ENCODE data around the gene SAP30. TPM values are rescaled to one million over a fixed set of nuclear protein-coding genes. Genes with fewer than 3 reads are reported as not detected.

The SAP30 gene
- total and polyA plus RNA-seq, 2 of the 4 experiments (the other 2 are of a cell fraction): 3.8 to 11.7 TPM

DNA sequence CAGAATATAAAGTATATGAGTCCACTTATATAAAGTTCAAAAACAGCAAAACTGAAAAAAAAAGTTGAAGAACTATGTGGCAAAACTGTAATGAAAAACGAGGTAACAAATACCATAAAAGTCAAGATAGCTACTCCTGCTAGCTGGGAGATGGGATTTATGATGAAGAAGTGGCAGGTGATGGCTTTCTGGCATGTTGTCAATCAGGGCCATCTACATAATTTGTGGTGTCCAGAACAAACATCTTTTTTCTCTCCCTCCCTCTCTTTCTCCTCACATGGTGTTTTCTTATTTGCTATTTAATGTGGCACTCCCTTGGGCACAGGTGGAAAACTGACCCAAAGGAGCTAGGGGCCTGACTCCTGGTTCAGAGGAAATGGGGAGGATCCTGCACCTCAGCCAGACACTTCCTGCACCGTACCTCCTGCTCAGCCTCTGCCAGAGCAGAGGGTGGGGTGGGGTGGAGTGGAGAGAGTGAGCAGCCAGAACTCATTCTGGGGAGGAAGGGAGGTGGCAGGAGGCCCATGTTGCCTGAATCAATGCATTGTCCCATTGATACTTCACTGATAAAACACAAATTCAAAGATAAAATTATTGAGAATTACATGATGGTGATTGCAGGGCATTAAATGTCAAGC is 5.3 kb upstream of the SAP30 start:
- no peak overlapping the region for H3K4ac ChIP-seq (ENCODE audit: low read depth, low read length)

More for the DNA sequence above, 5.3 kb upstream of the SAP30 start:
- dilution Hi-C loops (cut with HindIII; ENCODE audit: low sequenced_read_pairs, unreplicated experiment) (no loop called here), intact Hi-C loops (cut with micrococcal nuclease) (no loop called here), in situ Hi-C loops (cut with MboI; ENCODE audit: low sequenced_read_pairs) (no loop called here)
- no CpG with 5 or more reads among the region's 2 CpGs for WGBS, 2 experiments (ENCODE audit: extremely low coverage in 2 of 2, insufficient read length in 1 of 2)
- Histone ChIP-seq H2BK120ac (ENCODE audit: low read depth, low read length) (no peak overlapping the region), H2AK5ac (ENCODE audit: low read depth, low read length) (no peak overlapping the region), H4K5ac (ENCODE audit: low read depth, low read length) (no peak overlapping the region), H4K91ac (ENCODE audit: insufficient read depth, low read depth, low read length) (no peak overlapping the region), H3K14ac (replicated peaks; ENCODE audit: low read depth, low read length) (no peak overlapping the region), H3K27ac (ENCODE audit: insufficient read depth, low read length) (no peak overlapping the region), H3K4me3 (ENCODE audit: insufficient read depth, low read depth, low read length) (no peak overlapping the region), H3K23ac (ENCODE audit: low read depth, low read length) (no peak overlapping the region), H4K8ac (ENCODE audit: low read depth in 2 of 2, low read length in 2 of 2) (no peak overlapping the region), H3K9ac (ENCODE audit: low read depth, low read length) (no peak overlapping the region), H3K4me2 (ENCODE audit: low read depth, low read length) (no peak overlapping the region), H4K20me1 (ENCODE audit: insufficient read depth, low read length) (no peaks in the 10 kb centered on the region), H3K56ac (ENCODE audit: extremely low read depth, insufficient read depth, low read length) (no peak overlapping the region), H3K18ac (ENCODE audit: low read depth, low read length) (no peak overlapping the region), H2BK15ac (ENCODE audit: low read depth, low read length) (no peak overlapping the region), H3K9me1 (ENCODE audit: insufficient read depth, low read length) (0 out of 2 replicates have a peak, but pooled peaks cover 5% of the 10 kb centered on the region), H2BK5ac (ENCODE audit: low read depth, low read length, poor library complexity, severe bottlenecking) (no peak overlapping the region), H3K79me1 (ENCODE audit: low read depth in 1 of 2, low read length in 2 of 2) (no peaks in the 10 kb centered on the region), H2BK20ac (ENCODE audit: low read depth, low read length) (no peak overlapping the region), H2AK9ac (replicated peaks; ENCODE audit: low read depth, low read length, poor library complexity) (no peak overlapping the region), H3K27me3 (ENCODE audit: control insufficient read depth, insufficient read depth, low read length) (no peaks in the 10 kb centered on the region), H3K36me3 (ENCODE audit: control insufficient read depth, insufficient read depth, low read length) (no peaks in the 10 kb centered on the region), H2AFZ (replicated peaks; ENCODE audit: low read length, poor library complexity) (no peak overlapping the region), H3K4me1 (ENCODE audit: control insufficient read depth, insufficient read depth, low read length) (no peaks in the 10 kb centered on the region; the same call in 1 of the 2 replicates), H3K9me3 (ENCODE audit: control insufficient read depth, insufficient read depth, low read length) (no peaks in the 10 kb centered on the region)
- no TSS peak for BruUV-seq (replicated peaks)
- ChIA-PET POLR2A (ENCODE audit: unreplicated experiment) (interaction anchor here (0.5 kb wide), 1 partner anchor 20 kb away, joined by 4 read pairs; no protein-coding TSS in a partner anchor), CTCF (no interaction called here)
- TF ChIP-seq, protein P1, sequence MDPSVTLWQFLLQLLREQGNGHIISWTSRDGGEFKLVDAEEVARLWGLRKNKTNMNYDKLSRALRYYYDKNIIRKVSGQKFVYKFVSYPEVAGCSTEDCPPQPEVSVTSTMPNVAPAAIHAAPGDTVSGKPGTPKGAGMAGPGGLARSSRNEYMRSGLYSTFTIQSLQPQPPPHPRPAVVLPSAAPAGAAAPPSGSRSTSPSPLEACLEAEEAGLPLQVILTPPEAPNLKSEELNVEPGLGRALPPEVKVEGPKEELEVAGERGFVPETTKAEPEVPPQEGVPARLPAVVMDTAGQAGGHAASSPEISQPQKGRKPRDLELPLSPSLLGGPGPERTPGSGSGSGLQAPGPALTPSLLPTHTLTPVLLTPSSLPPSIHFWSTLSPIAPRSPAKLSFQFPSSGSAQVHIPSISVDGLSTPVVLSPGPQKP (IDR thresholded peaks at IDR 0.05; ENCODE audit: borderline replicate concordance, low read depth, low read length): no peak
- TF ChIP-seq FOS (IDR thresholded peaks at IDR 0.05; ENCODE audit: low read depth, low read length) (no peak), CEBPB (IDR thresholded peaks at IDR 0.05; ENCODE audit: low read depth, low read length) (no peak), BHLHE40 (IDR thresholded peaks at IDR 0.05; ENCODE audit: low read depth, low read length) (no peak), CHD1 (IDR thresholded peaks at IDR 0.05; ENCODE audit: low read depth, low read length) (no peak), POLR2A (IDR thresholded peaks at IDR 0.05; ENCODE audit: low read depth, low read length) (no peak), RAD21 (IDR thresholded peaks at IDR 0.05; ENCODE audit: low read length) (no peak), SMC3 (IDR thresholded peaks at IDR 0.05; ENCODE audit: low read depth, low read length) (no peak)
- no peak for DNase-seq
- ATAC-seq (ENCODE audit: low read depth): no peak
